ENCODE results near the gene MED13L. TPM values are rescaled to one million over a fixed set of nuclear protein-coding genes. Genes with fewer than 3 reads are reported as not detected.
"Not testable (repeated sequence)": the region's sequence is repeated elsewhere in the genome, so short reads cannot be mapped to it uniquely, and the experiment has no call there.

Gene MED13L
- total RNA-seq, 1 experiment from 2014 or later = 69.5 TPM

- Histone ChIP-seq H3K36me3 (no peaks in the 10 kb centered on the region), H3K4me3 (no peak overlapping the region), H3K9me3 (replicated peaks) (no peaks in the 10 kb centered on the region), H3K4me1 (replicated peaks) (peaks cover 15% of the 10 kb centered on the region), H3K27me3 (replicated peaks) (no peaks in the 10 kb centered on the region), H3K27ac (no peak overlapping the region)
- no peak for DNase-seq (ENCODE audit: low read depth in 1 of 2, low spot score in 2 of 2)
These were observed 19.8 kb upstream of the MED13L start for GRCh38 chr12:116297224-116297834.

- Histone ChIP-seq H3K4me1 (replicated peaks) (peaks cover 15% of the 10 kb centered on the region), H3K9me3 (replicated peaks) (no peaks in the 10 kb centered on the region), H3K27ac (no peak overlapping the region), H3K4me3 (no peak overlapping the region), H3K27me3 (replicated peaks) (no peaks in the 10 kb centered on the region), H3K36me3 (no peaks in the 10 kb centered on the region)
- peak in 1 of 2 experiments; percentile 29 for DNase-seq (ENCODE audit: low read depth in 1 of 2, low spot score in 2 of 2)
These were observed 18.1 kb upstream of the MED13L start for GRCh38 chr12:116295327-116296263.

GRCh38 chr12:116294454-116295165 is 17.1 kb upstream of the MED13L start:
- no peaks in the 10 kb centered on the region for H3K36me3 ChIP-seq
- no peaks in the 10 kb centered on the region for H3K27me3 ChIP-seq (replicated peaks)
- no peak overlapping the region for H3K4me3 ChIP-seq
- no peaks in the 10 kb centered on the region for H3K9me3 ChIP-seq (replicated peaks)
- no peak for DNase-seq (ENCODE audit: low read depth in 1 of 2, low spot score in 2 of 2)
- H3K4me1 ChIP-seq (replicated peaks) = peaks cover 15% of the 10 kb centered on the region
- H3K27ac ChIP-seq = no peak overlapping the region

GRCh38 chr12:116293687-116294453 is 16.4 kb upstream of the MED13L start:
- Histone ChIP-seq H3K27ac (no peak overlapping the region), H3K4me3 (no peak overlapping the region), H3K9me3 (replicated peaks) (no peaks in the 10 kb centered on the region), H3K36me3 (no peaks in the 10 kb centered on the region), H3K27me3 (replicated peaks) (no peaks in the 10 kb centered on the region), H3K4me1 (replicated peaks) (peaks cover 15% of the 10 kb centered on the region)
- no peak for DNase-seq (ENCODE audit: low read depth in 1 of 2, low spot score in 2 of 2)

GRCh38 chr12:116291218-116291617 is 13.7 kb upstream of the MED13L start:
- no peaks in the 10 kb centered on the region for H3K9me3 ChIP-seq (replicated peaks)
- H3K27ac ChIP-seq = no peak overlapping the region
- H3K27me3 ChIP-seq (replicated peaks) = no peaks in the 10 kb centered on the region
- no peak for DNase-seq (ENCODE audit: low read depth in 1 of 2, low spot score in 2 of 2)
- H3K4me3 ChIP-seq = no peak overlapping the region
- H3K36me3 ChIP-seq = no peaks in the 10 kb centered on the region
- H3K4me1 ChIP-seq (replicated peaks) = peaks cover 21% of the 10 kb centered on the region

- no peak overlapping the region for H3K27ac ChIP-seq
- DNase-seq (ENCODE audit: low read depth in 1 of 2, low spot score in 2 of 2) = no peak
- H3K9me3 ChIP-seq (replicated peaks) = no peaks in the 10 kb centered on the region
- H3K27me3 ChIP-seq (replicated peaks) = no peaks in the 10 kb centered on the region
- H3K4me1 ChIP-seq (replicated peaks) = peaks cover 10% of the 10 kb centered on the region
- no peak overlapping the region for H3K4me3 ChIP-seq
- no peaks in the 10 kb centered on the region for H3K36me3 ChIP-seq
These were observed 11.2 kb upstream of the MED13L start for GRCh38 chr12:116288735-116289134.

GRCh38 chr12:116287842-116288301 is 10.4 kb upstream of the MED13L start:
- no peaks in the 10 kb centered on the region for H3K36me3 ChIP-seq
- peaks cover 10% of the 10 kb centered on the region for H3K4me1 ChIP-seq (replicated peaks)
- no peak for DNase-seq (ENCODE audit: low read depth in 1 of 2, low spot score in 2 of 2)
- H3K9me3 ChIP-seq (replicated peaks) = no peaks in the 10 kb centered on the region
- no peaks in the 10 kb centered on the region for H3K27me3 ChIP-seq (replicated peaks)
- H3K27ac ChIP-seq = no peak overlapping the region
- H3K4me3 ChIP-seq = no peak overlapping the region

- H3K4me1 ChIP-seq (replicated peaks) = peaks cover 15% of the 10 kb centered on the region
- no peaks in the 10 kb centered on the region for H3K27me3 ChIP-seq (replicated peaks)
- H3K27ac ChIP-seq = no peak overlapping the region
- no peak for DNase-seq (ENCODE audit: low read depth in 1 of 2, low spot score in 2 of 2)
- no peak overlapping the region for H3K4me3 ChIP-seq
- H3K9me3 ChIP-seq (replicated peaks) = no peaks in the 10 kb centered on the region
- H3K36me3 ChIP-seq = no peaks in the 10 kb centered on the region
These were observed 6.9 kb upstream of the MED13L start for GRCh38 chr12:116284396-116284795.

GRCh38 chr12:116283881-116284280 is 6.4 kb upstream of the MED13L start:
- H3K27ac ChIP-seq; H3K4me3 ChIP-seq; DNase-seq (ENCODE audit: low read depth in 1 of 2, low spot score in 2 of 2); H3K27me3 ChIP-seq (replicated peaks); H3K36me3 ChIP-seq; H3K9me3 ChIP-seq (replicated peaks): not testable (repeated sequence)
- H3K4me1 ChIP-seq (replicated peaks) = peaks cover 15% of the 10 kb centered on the region

GRCh38 chr12:116282371-116283286 is 5.1 kb upstream of the MED13L start:
- Histone ChIP-seq H3K36me3 (no peaks in the 10 kb centered on the region), H3K4me3 (no peak overlapping the region), H3K27me3 (replicated peaks) (no peaks in the 10 kb centered on the region), H3K4me1 (replicated peaks) (peaks cover 14% of the 10 kb centered on the region), H3K27ac (no peak overlapping the region), H3K9me3 (replicated peaks) (no peaks in the 10 kb centered on the region)
- no peak for DNase-seq (ENCODE audit: low read depth in 1 of 2, low spot score in 2 of 2)

GRCh38 chr12:116280595-116281290 is 3.2 kb upstream of the MED13L start:
- Histone ChIP-seq H3K4me1 (replicated peaks) (peaks cover 10% of the 10 kb centered on the region), H3K27ac (no peak overlapping the region), H3K36me3 (peaks cover 4% of the 10 kb centered on the region), H3K9me3 (replicated peaks) (no peaks in the 10 kb centered on the region), H3K27me3 (replicated peaks) (no peaks in the 10 kb centered on the region), H3K4me3 (no peak overlapping the region)
- no peak for DNase-seq (ENCODE audit: low read depth in 1 of 2, low spot score in 2 of 2)

- Histone ChIP-seq H3K27ac (no peak overlapping the region), H3K4me1 (replicated peaks) (peaks cover 18% of the 10 kb centered on the region), H3K36me3 (peaks cover 5% of the 10 kb centered on the region), H3K4me3 (no peak overlapping the region), H3K9me3 (replicated peaks) (no peaks in the 10 kb centered on the region), H3K27me3 (replicated peaks) (no peaks in the 10 kb centered on the region)
- no peak for DNase-seq (ENCODE audit: low read depth in 1 of 2, low spot score in 2 of 2)
These were observed 1.2 kb upstream of the MED13L start for GRCh38 chr12:116278667-116279066.

Measured in SJSA1 (cell line).